ENCODE results near the gene XKR7.
"Not testable (repeated sequence)": the region's sequence is repeated elsewhere in the genome, so short reads cannot be mapped to it uniquely, and the experiment has no call there.

The XKR7 gene, protein sequence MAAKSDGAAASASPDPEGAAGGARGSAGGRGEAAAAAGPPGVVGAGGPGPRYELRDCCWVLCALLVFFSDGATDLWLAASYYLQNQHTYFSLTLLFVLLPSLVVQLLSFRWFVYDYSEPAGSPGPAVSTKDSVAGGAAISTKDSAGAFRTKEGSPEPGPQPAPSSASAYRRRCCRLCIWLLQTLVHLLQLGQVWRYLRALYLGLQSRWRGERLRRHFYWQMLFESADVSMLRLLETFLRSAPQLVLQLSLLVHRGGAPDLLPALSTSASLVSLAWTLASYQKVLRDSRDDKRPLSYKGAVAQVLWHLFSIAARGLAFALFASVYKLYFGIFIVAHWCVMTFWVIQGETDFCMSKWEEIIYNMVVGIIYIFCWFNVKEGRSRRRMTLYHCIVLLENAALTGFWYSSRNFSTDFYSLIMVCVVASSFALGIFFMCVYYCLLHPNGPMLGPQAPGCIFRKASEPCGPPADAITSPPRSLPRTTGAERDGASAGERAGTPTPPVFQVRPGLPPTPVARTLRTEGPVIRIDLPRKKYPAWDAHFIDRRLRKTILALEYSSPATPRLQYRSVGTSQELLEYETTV

DNA sequence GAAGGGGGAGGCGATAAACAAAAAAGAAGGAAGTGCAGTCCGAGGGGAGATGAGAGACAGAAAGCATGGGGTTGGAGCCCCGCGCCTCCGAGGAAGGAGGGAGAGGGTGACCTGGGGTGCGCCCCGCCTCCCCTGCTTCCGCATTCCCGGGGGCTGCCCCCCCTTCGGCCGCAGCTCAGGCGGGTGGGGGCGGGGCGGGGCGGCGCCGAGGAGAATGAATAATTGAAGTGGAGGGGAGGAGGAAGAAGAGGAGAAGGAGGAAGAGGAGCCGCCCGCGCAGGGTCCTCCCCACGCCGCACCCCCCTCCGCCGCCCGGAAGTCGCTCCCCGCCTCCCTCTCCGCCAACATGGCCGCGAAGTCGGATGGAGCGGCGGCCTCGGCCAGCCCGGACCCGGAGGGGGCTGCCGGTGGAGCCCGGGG, at the start of gene XKR7:
Gene XKR7, plus strand, starts transcription at position 322 of the 420 bp plus-strand sequence. Its CDS starts 25 bp downstream, at position 347.
- FAIRE-seq = no peak
- DNase-seq (ENCODE audit: insufficient read length, low spot score) = no peak

DNA sequence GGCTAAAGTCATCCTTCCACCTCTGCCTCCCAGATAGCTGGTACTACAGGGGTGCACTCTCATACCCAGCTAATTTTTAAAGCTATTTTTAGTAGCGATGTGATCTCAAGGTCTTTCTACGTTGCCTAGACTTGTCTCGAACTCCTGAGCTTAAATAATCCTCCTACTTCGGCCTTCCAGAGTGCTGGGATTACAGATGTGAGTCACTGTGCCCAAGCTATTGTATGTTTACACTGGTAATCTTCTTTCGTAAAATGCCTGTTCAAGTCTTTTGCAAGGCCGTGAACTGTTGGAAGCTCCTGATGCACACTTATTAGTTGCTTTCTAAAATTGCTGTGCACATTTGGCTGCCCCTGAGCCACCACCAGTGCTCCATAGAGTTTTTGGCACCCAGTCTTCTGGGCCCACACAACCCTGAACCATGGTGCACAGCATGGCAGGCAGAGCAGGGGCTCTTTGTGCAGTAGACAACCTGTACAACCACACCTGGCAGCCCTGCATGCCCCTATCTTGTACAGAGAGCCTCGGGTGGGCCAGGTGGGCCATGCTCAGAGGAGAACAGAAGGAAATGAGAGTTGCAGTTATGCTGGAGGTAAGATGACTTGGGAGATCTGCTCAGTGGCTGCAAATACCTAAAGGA, 49.4 kb upstream of the XKR7 start:
- FAIRE-seq (no peak), DNase-seq (ENCODE audit: insufficient read length, low spot score) (no peak)

DNA sequence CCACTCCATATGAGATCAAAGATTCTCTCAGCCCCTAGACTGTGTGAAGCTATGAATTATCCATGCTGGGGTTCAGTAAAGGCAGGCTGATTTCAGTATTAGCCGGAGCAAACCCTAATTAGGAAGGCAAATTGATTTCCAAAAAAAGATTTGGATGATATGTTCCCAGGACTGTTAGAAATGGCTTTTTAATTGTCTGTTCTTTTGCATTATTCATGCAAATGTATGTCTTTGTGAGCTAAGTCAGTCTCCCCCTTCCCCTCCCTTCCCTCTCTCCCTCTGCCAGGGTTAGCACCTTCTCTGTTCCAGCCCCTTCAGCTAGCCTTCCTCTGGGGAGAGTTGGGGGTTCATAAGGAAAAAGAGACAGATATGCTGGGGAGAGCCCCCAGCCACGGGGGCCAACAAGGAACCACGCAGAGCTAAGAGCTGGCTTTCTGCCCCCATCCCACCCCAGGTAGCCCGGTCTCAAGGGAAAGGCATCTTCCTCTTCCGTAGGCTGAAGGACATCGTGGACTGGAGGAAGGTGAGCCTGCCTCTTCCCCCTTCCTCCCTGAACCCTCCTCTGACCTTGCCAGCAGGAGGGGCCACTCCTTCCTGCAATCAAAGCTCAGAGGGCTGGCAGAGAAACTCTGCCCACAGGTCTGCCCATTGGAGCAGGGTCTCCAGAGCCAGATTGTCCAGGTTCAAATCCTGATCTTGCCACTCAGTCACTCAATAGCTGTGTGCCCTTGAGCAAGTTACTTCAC, 48.4 kb upstream of the XKR7 start:
- DNase-seq (ENCODE audit: insufficient read length, low spot score) (no peak), FAIRE-seq (no peak)

DNA sequence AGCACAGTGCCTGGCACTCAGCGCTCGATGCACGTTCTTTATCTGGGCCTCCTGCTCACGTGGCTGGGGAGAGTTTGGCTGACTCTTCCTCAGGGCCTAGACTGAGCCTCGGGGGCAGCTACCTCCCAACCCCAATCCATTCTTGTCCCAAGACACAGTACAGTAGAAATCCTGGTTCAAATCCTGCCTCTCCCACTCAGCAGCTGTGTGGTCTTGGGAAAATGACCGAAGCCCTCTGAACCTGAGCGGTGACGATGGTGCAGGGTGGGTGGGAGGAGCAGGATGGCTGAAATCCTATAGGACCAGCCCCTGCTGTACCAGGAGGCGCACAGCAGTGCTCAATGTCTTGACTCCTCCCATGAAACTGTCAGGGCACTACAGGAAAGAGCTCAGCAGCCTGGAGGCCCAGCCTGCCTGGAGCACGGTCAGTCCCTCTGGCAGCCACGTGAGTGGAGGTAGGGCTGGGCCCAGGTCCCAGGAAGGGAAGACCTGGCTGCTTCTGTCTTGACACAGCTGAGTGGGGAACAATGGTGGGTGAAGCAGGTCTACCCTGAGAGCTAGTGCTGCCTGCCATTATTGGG, 47.6 kb upstream of the XKR7 start:
- no peak for DNase-seq (ENCODE audit: insufficient read length, low spot score)
- no peak for FAIRE-seq

DNA sequence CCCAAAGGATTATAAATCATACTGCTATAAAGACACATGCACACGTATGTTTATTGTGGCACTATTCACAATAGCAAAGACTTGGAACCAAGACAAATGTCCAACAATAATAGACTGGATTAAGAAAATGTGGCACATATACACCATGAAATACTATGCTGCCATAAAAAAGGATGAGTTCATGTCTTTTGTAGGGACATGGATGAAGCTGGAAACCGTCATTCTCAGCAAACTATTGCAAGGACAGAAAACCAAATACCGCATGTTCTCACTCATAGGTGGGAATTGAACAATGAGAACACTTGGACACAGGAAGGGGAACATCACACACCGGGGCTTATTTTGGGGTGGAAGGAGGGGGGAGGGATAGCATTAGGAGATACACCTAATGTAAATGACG, 46.5 kb upstream of the XKR7 start:
- DNase-seq (ENCODE audit: insufficient read length, low spot score); FAIRE-seq: not testable (repeated sequence)

DNA sequence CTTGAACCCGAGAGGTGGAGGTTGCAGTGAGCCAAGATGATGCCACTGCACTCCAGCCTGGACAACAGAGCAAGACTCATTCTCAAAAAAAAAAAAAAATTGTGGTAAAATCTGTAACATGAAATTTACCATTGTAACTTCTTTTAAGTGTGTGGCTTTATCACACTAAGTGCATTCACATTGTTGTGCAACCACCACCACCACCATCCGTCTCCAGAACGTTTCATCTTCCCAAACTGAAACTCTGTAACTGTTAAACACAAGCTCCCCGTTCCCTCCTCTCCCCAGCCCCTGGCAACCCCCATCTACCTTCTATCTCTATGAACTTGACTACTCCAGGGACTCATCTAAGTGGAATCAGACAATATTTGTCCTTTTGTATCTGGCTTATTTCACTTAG, 45.8 kb upstream of the XKR7 start:
- DNase-seq (ENCODE audit: insufficient read length, low spot score) (no peak), FAIRE-seq (no peak)

DNA sequence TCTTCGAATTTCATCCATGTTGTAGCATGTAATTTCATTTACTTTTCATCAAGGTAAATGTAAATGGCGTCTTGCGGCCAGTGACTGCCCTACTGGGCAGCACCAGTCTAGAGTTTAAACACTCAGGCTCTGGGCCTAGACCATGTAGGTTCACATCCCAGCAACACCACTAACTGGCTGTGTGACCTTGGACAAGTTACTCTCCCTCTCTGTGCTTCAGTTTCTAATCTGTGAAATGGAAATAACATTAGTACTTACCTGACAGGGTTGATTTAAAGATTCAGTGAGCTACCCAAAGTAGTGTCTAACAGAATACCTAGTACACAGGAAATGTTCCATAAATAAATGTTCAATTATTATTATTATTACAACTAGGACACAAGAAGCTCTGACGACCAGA, 45.4 kb upstream of the XKR7 start:
- DNase-seq (ENCODE audit: insufficient read length, low spot score) = no peak
- FAIRE-seq = no peak

DNA sequence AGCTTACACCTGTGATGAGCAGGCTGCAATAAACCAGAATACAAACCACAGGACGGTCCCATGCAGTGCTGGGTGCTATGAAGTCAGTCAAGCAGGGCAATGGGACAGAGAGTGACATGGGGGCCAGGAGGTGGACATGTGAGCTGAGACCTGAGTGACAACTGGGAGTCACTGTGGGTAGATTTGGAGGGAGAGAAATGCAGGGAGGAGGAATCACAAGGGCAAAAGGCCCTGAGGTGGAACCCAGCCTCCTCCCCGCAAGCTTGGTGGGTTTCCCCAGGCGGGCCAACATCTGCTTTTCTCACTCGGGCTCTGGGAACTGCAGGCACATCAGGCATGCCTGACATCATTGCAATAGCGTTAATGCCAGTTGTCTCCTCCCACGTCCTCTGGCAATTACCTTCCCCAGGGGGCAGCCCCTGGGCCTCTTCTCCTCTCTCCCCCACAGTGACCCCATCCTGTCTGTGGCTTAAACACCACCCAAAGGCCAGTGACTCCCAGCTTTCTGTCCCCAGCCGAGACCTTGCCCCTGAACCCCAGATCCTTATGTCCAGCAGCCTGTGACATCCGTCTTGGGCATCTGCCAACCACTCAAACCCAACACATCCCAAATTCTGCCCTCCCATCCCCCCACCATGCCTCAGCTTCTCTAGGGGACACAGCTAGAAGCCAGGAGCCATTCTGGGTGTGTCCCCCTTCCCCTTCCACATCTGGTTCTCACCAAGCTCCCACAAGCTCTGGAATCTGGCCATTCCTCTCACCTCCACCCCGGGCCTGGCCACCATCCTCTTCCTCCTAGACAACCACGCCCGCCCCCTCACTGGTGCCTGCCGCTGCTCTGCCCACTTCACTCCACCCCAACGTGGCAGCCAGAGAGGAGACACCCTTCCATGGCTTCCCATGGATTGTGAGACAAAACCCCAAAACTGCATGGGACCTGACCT, 44.3 kb upstream of the XKR7 start:
- DNase-seq (ENCODE audit: insufficient read length, low spot score) (peak; percentile 20), FAIRE-seq (no peak)

DNA sequence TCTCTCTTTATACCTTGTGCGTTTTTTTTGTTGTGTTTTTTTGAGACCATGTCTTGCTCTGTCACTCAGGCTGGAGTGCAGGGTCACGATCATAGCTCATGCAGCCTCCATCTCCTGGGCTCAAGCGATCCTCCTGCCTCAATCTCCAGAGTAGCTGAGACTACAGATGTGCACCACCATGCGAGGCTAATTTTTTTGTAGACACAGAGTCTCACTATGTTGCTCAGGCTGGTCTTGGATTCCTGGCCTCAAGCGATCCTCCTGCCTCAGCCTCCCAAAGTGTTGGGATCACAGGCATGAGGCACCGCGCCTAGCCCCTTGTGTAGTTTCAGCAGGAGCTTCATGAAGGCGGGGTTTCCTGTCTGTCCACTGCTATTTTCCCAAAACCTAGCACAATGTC, 43.4 kb upstream of the XKR7 start:
- FAIRE-seq = no peak

DNA sequence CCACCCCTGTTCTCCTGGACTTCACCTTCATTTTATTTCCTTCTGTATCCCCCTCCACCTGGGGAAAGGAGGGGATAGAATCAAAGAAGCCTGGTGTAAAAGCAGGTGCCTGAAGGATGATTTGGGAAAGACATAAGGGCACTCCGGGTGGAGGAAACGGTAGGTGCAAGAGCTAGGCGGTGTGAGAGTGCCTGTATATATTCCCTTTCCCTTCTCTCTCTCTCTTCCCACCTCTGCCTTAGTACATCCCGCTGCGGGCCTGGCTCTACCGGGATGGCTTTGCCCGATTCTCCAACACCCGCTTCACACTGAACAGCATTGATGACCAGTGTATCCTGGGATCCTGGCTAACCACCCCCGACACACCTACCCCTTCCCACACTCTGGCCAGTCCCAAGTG, 42.3 kb upstream of the XKR7 start:
- FAIRE-seq (no peak), DNase-seq (ENCODE audit: insufficient read length, low spot score) (no peak)

More for the DNA sequence above, 43.4 kb upstream of the XKR7 start:
- no peak for DNase-seq (ENCODE audit: insufficient read length, low spot score)

DNA sequence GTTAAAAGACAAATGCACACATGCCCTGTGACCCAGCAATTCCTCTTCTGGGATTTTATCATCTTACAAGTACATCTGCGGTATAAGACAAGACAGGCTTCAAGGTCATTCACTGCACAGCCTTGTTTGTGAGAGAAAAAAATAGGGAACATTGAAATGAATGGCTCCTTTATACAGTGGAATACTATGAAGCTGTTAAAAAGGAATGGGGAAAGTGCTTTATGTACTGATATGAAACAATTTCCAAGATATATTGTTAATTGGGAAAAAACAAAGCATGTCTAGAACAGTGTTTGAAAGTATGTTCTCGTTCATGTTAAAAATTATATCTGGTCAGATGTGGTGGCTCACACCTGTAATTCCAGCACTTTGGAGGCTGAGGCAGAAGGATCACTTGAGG, 41.5 kb upstream of the XKR7 start:
- FAIRE-seq (no peak), DNase-seq (ENCODE audit: insufficient read length, low spot score) (no peak)

DNA sequence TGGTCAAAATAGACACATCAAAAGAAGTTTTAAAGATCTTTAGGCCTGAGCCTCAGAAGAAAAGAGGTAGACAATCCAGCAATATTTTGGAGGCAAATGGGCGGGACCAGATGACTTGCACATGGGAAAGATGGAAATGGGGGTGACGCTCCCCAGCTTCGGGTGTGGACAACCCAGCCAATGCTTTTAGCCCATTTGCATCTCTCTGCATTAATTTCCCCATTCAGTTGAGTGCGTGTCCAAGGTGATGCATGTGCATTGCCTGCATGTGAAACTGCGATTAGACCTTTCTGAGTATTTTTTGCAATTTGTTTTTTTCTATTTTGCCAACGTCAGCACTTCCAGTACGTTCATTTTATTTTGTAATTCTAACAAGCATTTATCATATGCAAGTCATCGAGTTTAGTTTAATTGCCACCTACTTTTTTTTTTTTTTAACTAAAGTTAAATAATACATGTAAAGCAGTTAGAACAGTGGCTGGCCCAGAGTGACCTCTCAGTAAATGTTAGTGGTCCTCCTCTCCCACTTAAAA, 40.3 kb upstream of the XKR7 start:
- FAIRE-seq (no peak), DNase-seq (ENCODE audit: insufficient read length, low spot score) (no peak)

DNA sequence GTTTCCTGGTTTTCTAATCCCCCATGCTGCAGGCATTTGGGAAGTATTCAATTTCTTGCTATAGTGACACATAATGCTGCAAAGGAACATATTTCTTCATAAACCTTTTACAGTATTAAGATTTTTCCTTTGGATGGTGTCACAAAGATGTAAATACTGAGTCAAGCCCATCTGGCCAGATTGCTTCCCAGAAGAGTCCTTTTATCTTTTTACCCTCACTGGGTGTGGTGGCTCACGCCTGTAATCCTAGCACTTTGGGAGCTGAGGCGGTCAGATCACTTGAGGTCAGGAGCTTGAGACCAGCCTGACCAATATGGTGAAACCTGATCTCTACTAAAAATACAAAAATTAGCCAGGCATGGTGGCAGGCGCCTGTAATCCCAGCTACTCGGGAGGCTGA, 38.3 kb upstream of the XKR7 start:
- DNase-seq (ENCODE audit: insufficient read length, low spot score); FAIRE-seq: not testable (repeated sequence)

DNA sequence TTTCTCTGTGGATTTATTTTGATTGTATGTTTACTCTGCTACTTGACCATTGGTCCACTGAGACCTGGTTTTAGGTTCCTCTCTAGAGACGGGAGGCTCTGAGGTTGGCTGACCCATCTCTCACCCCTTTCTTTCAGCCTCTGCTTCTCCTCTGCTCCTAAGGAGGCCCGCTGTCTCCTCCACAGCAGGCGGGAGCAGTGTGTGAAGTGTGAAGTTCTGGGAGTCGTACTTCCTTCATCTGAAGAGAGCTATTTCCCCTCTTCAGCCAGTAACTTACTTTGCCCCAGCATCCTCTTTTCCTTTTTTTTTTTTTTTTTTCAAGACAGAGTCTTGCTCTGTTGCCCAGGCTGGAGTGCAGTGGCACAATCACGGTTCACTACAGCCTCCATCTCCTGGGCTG, 37.2 kb upstream of the XKR7 start:
- FAIRE-seq = no peak
- no peak for DNase-seq (ENCODE audit: insufficient read length, low spot score)

DNA sequence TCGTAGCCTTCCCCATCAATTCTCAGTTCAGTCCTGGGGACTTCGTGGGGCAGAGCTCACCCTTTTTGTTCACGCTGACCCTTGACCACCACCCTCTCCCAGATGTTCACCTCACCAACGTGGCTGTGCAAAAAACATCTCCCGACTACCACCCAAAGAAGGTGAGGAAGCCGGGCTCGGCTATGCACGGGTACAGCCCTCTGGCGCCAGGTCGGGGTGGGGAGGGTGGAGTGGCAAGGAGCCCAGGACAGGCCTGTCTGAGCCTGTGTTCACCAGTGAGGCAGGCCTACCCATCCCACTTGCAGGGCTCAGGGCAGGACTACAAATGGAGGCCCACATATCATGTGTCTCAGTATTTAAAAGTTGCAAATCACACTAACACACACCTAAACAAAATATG, 34.3 kb upstream of the XKR7 start:
- no peak for DNase-seq (ENCODE audit: insufficient read length, low spot score)
- FAIRE-seq = no peak

DNA sequence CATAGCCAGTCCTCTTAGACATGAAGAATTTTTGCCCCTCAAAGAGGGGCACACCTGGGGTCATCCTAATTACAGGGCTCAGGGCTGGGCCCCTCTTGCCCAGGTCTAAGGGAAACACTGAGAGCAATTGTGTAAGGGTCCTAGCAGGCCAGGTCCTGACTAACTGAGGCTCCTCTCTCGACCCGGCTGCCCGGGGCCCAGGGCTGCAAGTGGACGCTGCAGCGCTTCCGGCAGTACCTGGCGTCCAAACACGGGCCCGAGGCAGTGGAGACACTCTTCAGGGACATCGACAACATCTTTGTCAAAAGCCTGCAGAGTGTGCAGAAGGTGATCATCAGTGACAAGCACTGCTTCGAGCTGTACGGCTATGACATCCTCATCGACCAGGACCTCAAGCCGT, 33.5 kb upstream of the XKR7 start:
- DNase-seq (ENCODE audit: insufficient read length, low spot score) (no peak), FAIRE-seq (no peak)

DNA sequence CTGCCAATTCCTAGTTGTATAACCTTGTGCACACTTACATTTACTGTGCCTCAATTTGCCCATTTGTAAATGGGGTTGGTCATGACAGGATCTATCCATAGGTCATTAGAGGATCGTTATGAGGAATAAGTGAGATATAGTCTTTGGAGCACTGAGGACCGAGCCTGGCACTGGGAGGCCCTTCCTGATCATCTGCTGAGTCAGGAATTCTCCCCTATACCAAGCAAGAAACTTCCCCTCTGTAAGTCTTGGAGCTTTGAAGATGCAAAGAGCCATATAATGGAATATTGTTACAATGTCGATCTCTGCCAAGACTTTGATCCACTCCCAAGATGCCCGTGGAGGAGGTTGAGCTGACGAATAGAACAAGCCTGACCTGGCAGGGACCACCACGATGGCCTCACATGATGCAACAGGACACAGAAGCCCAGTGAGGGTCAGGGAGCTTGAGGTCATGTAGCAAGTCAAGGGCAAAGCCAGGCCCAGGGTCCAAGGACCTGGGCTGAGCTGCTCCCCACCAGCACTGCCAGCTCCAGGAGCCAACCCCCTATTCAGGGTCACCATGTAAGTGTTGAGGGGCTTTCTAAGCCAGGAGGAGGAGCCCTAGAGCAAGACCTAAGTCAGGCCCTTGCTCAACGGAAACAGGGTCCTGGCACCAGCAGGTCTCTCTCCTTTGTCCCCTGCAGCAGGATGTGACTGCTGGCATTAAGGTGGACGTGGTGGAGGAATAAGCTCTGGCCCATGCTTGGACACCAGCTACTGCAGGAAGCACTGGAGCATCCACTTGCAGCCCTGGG, 32.8 kb upstream of the XKR7 start:
- FAIRE-seq = no peak
- DNase-seq (ENCODE audit: insufficient read length, low spot score) = no peak

DNA sequence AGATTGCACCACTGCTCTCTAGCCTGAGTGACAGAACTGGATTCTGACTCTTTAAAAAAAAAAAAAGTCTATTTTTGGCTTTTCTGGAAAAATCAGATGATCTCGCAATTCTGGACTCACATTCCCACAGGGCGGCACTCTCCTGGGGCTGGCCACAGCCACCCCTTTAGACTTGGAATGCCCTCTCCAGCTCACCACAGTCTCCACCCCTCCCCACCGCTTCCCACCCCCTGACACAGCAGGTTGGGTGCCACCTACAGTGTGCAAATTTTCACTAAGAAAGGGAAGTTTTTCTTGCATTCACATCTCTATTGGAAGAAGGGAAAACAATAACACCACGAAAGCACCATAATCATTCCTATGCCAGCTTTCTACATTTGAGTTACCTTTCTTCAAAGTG, 31.5 kb upstream of the XKR7 start:
- no peak for DNase-seq (ENCODE audit: insufficient read length, low spot score)
- FAIRE-seq = no peak

DNA sequence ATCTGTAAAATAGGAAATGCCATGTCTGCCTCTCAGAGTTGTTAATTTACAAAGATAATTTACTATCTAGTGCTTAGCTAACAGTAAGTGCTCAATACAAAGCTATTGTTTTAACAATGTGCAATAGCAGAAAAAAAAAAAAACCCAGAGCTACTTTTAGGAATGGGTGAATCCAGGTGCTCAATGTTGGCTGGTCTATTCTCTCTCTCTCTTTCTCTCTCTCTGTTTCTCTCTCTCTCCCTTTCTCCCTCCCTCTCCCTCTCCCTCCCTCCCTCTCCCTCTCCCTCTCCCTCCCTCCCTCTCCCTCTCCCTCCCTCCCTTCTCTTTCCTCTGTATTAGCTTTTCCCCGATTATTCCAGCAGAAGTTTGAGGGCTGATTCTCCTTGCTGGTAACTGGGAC, 30.1 kb upstream of the XKR7 start:
- no peak for DNase-seq (ENCODE audit: insufficient read length, low spot score)
- FAIRE-seq = no peak
